GM18907 (cell line): ENCODE measurements around the gene WSCD2.

Experiments used
- ATAC-seq: cut with Tn5 transposase; IDR thresholded peaks from one replicate; pipeline ENCODE4 v1.9.1; 2021; ENCODE audit warnings: mild to moderate bottlenecking, moderate library complexity; ENCODE audit not compliant: unreplicated experiment

The WSCD2 gene

GRCh38 chr12:108156717-108157116 lies 27.6 kb downstream of the WSCD2 start:
- no peak for ATAC-seq

GRCh38 chr12:108157870-108158459 lies 28.9 kb downstream of the WSCD2 start:
- ATAC-seq, result no peak

GRCh38 chr12:108162207-108162606 lies 33.1 kb downstream of the WSCD2 start:
- no peak for ATAC-seq

GRCh38 chr12:108166505-108166904 lies 37.4 kb downstream of the WSCD2 start:
- no peak for ATAC-seq

- no peak for ATAC-seq
These were observed 38.9 kb downstream of the WSCD2 start for GRCh38 chr12:108167974-108168373.

GRCh38 chr12:108169708-108170107 lies 40.6 kb downstream of the WSCD2 start:
- ATAC-seq, result no peak

GRCh38 chr12:108170164-108170563 lies 41.1 kb downstream of the WSCD2 start:
- ATAC-seq, result no peak

- ATAC-seq, result no peak
These were observed 42.9 kb downstream of the WSCD2 start for GRCh38 chr12:108172033-108172432.

GRCh38 chr12:108173160-108173559 lies 44.1 kb downstream of the WSCD2 start:
- no peak for ATAC-seq

- no peak for ATAC-seq
These were observed 44.8 kb downstream of the WSCD2 start for GRCh38 chr12:108173892-108174291.

GRCh38 chr12:108174641-108175040 lies 45.6 kb downstream of the WSCD2 start:
- ATAC-seq, result no peak

- ATAC-seq, result no peak
These were observed 46.2 kb downstream of the WSCD2 start for GRCh38 chr12:108175310-108175709.

GRCh38 chr12:108176292-108176691 lies 47.2 kb downstream of the WSCD2 start:
- ATAC-seq, result no peak

- no peak for ATAC-seq
These were observed 48.0 kb downstream of the WSCD2 start for GRCh38 chr12:108177131-108177530.

GRCh38 chr12:108179305-108179704 lies 50.2 kb downstream of the WSCD2 start:
- no peak for ATAC-seq

- ATAC-seq, result no peak
These were observed 51.4 kb downstream of the WSCD2 start for GRCh38 chr12:108180255-108181094.

- ATAC-seq, result no peak
These were observed 52.0 kb downstream of the WSCD2 start for GRCh38 chr12:108181095-108181454.

GRCh38 chr12:108182096-108182495 lies 53.0 kb downstream of the WSCD2 start:
- ATAC-seq, result no peak

GRCh38 chr12:108185002-108185401 lies 55.9 kb downstream of the WSCD2 start:
- no peak for ATAC-seq

- no peak for ATAC-seq
These were observed 58.7 kb downstream of the WSCD2 start for GRCh38 chr12:108187831-108188230.

GRCh38 chr12:108190529-108190928 lies 61.4 kb downstream of the WSCD2 start:
- no peak for ATAC-seq

GRCh38 chr12:108191086-108191485 lies 62.0 kb downstream of the WSCD2 start:
- no peak for ATAC-seq

- ATAC-seq, result no peak
These were observed 62.9 kb downstream of the WSCD2 start for GRCh38 chr12:108191938-108192337.
